HepG2 (cell line): ENCODE data around the gene UBP1. TPM values are rescaled to one million over a fixed set of nuclear protein-coding genes. Genes with fewer than 3 reads are reported as not detected.
A peak's percentile ranks its signal among the peaks of the same experiment; 100 is the strongest.

Source experiments
- ELF3 ChIP-seq: IDR thresholded peaks from 2 replicates; pipeline ENCODE4 v1.6.1; 2016; ENCODE audit warnings: missing genetic modification reagents, missing compliant biosample characterization
- ETV5 ChIP-seq: IDR thresholded peaks from 2 replicates; pipeline ENCODE4 v1.6.1; 2018; ENCODE audit warnings: missing biosample characterization, missing genetic modification reagents, inconsistent platforms, borderline replicate concordance
- GABPB1 ChIP-seq: IDR thresholded peaks from 2 replicates; pipeline ENCODE4 v1.6.1; 2016; ENCODE audit warnings: mild to moderate bottlenecking, missing genetic modification reagents, moderate library complexity, missing compliant biosample characterization
- HIVEP1 ChIP-seq: sonication (generic); formaldehyde crosslinking; IDR thresholded peaks from 2 replicates; pipeline ENCODE4 v1.4.0; 2020; ENCODE audit warnings: mild to moderate bottlenecking, missing genetic modification reagents
- MBNL3 ChIP-seq: fragments of 250-450 bp; sonication (Bioruptor Pico); conservative IDR thresholded peaks from 2 replicates; pipeline ENCODE4 v1.8.0; 2022; ENCODE audit warnings: mild to moderate bottlenecking, inconsistent platforms
- MYC ChIP-seq: sonication (generic); formaldehyde crosslinking; IDR thresholded peaks from 2 replicates; pipeline ENCODE4 v1.9.0; 2021; ENCODE audit warnings: missing genetic modification reagents, borderline replicate concordance
- PHB2 ChIP-seq: fragments of 450-650 bp; IDR thresholded peaks from 2 replicates; pipeline ENCODE4 v1.6.1; 2018; ENCODE audit not compliant: partially characterized antibody
- PLRG1 ChIP-seq: fragments of 450-650 bp; conservative IDR thresholded peaks from 2 replicates; pipeline ENCODE4 v1.6.1; 2016
- RNF2 ChIP-seq: fragments of 450-650 bp; conservative IDR thresholded peaks from 2 replicates; pipeline ENCODE4 v1.6.1; 2016; ENCODE audit warnings: low read depth
- SMAD3 ChIP-seq: sonication (generic); formaldehyde crosslinking; IDR thresholded peaks from 2 replicates; pipeline ENCODE4 v1.4.0; 2020; ENCODE audit warnings: missing genetic modification reagents
- SNAPC5 ChIP-seq: sonication (generic); formaldehyde crosslinking; IDR thresholded peaks from 2 replicates; pipeline ENCODE4 v1.8.1; 2023; ENCODE audit warnings: mild to moderate bottlenecking, missing genetic modification reagents, borderline replicate concordance
- SOX6 ChIP-seq, 2 experiments: fragments of 450-650 bp in 1 of 2; sonication (generic) in 1 of 2; formaldehyde crosslinking in 1 of 2; IDR thresholded peaks; 2 replicates each; pipeline versions ENCODE4 v1.4.0 to v1.6.1; 2017 to 2020; ENCODE audit warnings: antibody characterized with exemption in 1 of 2, mild to moderate bottlenecking in 1 of 2, missing genetic modification reagents in 1 of 2
- SP5 ChIP-seq: IDR thresholded peaks from 2 replicates; pipeline ENCODE4 v1.6.1; 2016; ENCODE audit warnings: low read depth, borderline replicate concordance
- SUZ12 ChIP-seq: fragments of 150-350 bp; IDR thresholded peaks from 2 replicates; pipeline ENCODE4 v1.6.1; 2014; ENCODE audit warnings: low read depth, low read length
- YEATS4 ChIP-seq: sonication (generic); formaldehyde crosslinking; IDR thresholded peaks from 2 replicates; pipeline ENCODE4 v1.4.0; 2020; ENCODE audit warnings: missing genetic modification reagents, borderline replicate concordance
- ZBTB49 ChIP-seq: sonication (generic); formaldehyde crosslinking; IDR thresholded peaks from 2 replicates; pipeline ENCODE4 v1.4.0; 2020; ENCODE audit warnings: missing genetic modification reagents, borderline replicate concordance
- ZMYM4 ChIP-seq: sonication (generic); formaldehyde crosslinking; IDR thresholded peaks from 2 replicates; pipeline ENCODE4 v1.8.1; 2023; ENCODE audit warnings: mild to moderate bottlenecking, missing genetic modification reagents
- ZNF160 ChIP-seq: sonication (generic); formaldehyde crosslinking; IDR thresholded peaks from 2 replicates; pipeline ENCODE4 v1.8.0; 2022; ENCODE audit warnings: mild to moderate bottlenecking, inconsistent platforms, missing genetic modification reagents
- ZNF253 ChIP-seq: sonication (generic); formaldehyde crosslinking; IDR thresholded peaks from 2 replicates; pipeline ENCODE4 v1.8.0; 2022; ENCODE audit warnings: mild to moderate bottlenecking, missing genetic modification reagents, borderline replicate concordance
- ZNF432 ChIP-seq: sonication (generic); formaldehyde crosslinking; IDR thresholded peaks from 2 replicates; pipeline ENCODE4 v1.5.0; 2020; ENCODE audit warnings: missing genetic modification reagents, mild to moderate bottlenecking, borderline replicate concordance
- ZNF570 ChIP-seq: sonication (generic); formaldehyde crosslinking; IDR thresholded peaks from 2 replicates; pipeline ENCODE4 v1.4.0; 2020; ENCODE audit warnings: mild to moderate bottlenecking, missing genetic modification reagents, borderline replicate concordance
- ZNF607 ChIP-seq: sonication (generic); formaldehyde crosslinking; IDR thresholded peaks from 2 replicates; pipeline ENCODE4 v1.5.1; 2020; ENCODE audit warnings: missing genetic modification reagents, mild to moderate bottlenecking, borderline replicate concordance
- ZNF7 ChIP-seq: IDR thresholded peaks from 2 replicates; pipeline ENCODE4 v1.6.1; 2016; ENCODE audit warnings: missing biosample characterization, missing genetic modification reagents
- polyA plus RNA-seq, 8 experiments: library from polyadenylated mRNA; depleted of rRNA in 3 of 8; stranded (reverse) in 7 of 8; unstranded in 1 of 8; fragments of >200 nt; fragmentation: Illumina TruSeq in 4 of 8; extraction: Trizol in 4 of 8; gene quantifications; 2 replicates each; pipeline versions ENCODE4 v1.2.1 to v1.2.3, GENCODE V29; 2011 to 2016; ENCODE audit warnings: low read depth in 4 of 8, missing spikeins in 1 of 8, mixed read lengths in 1 of 8; ENCODE audit not compliant: insufficient read depth in 1 of 8
- total RNA-seq, 5 experiments: library from RNA; depleted of rRNA; stranded (reverse); fragments of >200 nt; fragmentation: Illumina TruSeq; extraction: Trizol; gene quantifications; 2 replicates each; pipeline ENCODE4 v1.2.3, GENCODE V29; 2016; ENCODE audit warnings: low read depth in 1 of 5
- TF ChIP-seq, protein P1 (sequence below): sonication (generic); formaldehyde crosslinking; IDR thresholded peaks from 2 replicates; pipeline ENCODE4 v1.5.0; 2020; ENCODE audit warnings: missing genetic modification reagents, mild to moderate bottlenecking, borderline replicate concordance

Gene UBP1
- total and polyA plus RNA-seq, 2 of the 13 experiments (the other 11 are each of a cell fraction or from before 2014, with no cell fraction given): 48.3 to 79.9 TPM

GRCh38 chr3:33441225-33441976 lies 1.2 kb upstream of the UBP1 start (continued):
- TF ChIP-seq ZNF160 (no peak), PHB2 (no peak), SUZ12 (no peak), ZNF570 (no peak), ZNF607 (CRISPR knock-in tag) (no peak), SOX6 (IDR thresholded peaks at IDR 0.05) (no peak), SOX6 (CRISPR knock-in tag; IDR thresholded peaks at IDR 0.05) (peak; percentile 54; the same call in 1 of the 2 replicates), MYC (CRISPR knock-in tag) (no peak), GABPB1 (CRISPR knock-in tag) (no peak), SNAPC5 (CRISPR knock-in tag) (no peak), ZNF432 (CRISPR knock-in tag) (no peak), ZBTB49 (no peak), ELF3 (CRISPR knock-in tag) (0 out of 2 replicates have a peak, but pooled peaks have one; percentile 17), ZNF253 (CRISPR knock-in tag) (no peak), MBNL3 (CRISPR knock-in tag) (no peak), ZMYM4 (CRISPR knock-in tag) (0 out of 2 replicates have a peak, but pooled peaks have one; percentile 24), PLRG1 (no peak), ETV5 (CRISPR knock-in tag) (no peak), ZNF7 (CRISPR knock-in tag) (no peak), HIVEP1 (CRISPR knock-in tag) (no peak), SP5 (CRISPR knock-in tag) (no peak), SMAD3 (CRISPR knock-in tag) (no peak), RNF2 (0 out of 2 replicates have a peak, but pooled peaks have one; percentile 3), YEATS4 (CRISPR knock-in tag) (no peak)
- TF ChIP-seq, protein P1, sequence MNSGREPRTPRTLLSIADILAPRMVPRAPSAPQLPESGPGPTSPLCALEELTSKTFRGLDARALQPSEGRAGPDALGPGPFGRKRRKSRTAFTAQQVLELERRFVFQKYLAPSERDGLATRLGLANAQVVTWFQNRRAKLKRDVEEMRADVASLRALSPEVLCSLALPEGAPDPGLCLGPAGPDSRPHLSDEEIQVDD (CRISPR knock-in tag): no peak; the same call in 1 of the 2 replicates
